K562 (cell line): Measurements from ENCODE around the gene SLC34A1. TPM values are rescaled to one million over a fixed set of nuclear protein-coding genes. Genes with fewer than 3 reads are reported as not detected.

Source experiments
- ARID1B ChIP-seq: fragments of 450-650 bp; IDR thresholded peaks from 2 replicates; pipeline ENCODE4 v1.6.1; 2016; ENCODE audit warnings: antibody characterized with exemption, mild to moderate bottlenecking, inconsistent platforms
- BACH1 ChIP-seq: fragments of 200-800 bp; sonication (Bioruptor generic); IDR thresholded peaks from 2 replicates; pipeline ENCODE4 v1.6.1; 2016; ENCODE audit warnings: missing genetic modification characterization, missing compliant biosample characterization
- CBX1 ChIP-seq: sonication (generic); IDR thresholded peaks from 2 replicates; pipeline ENCODE4 v1.6.1; 2016; ENCODE audit warnings: antibody characterized with exemption, low read depth, mild to moderate bottlenecking
- CEBPB ChIP-seq: fragments of 450-650 bp; IDR thresholded peaks from 2 replicates; pipeline ENCODE4 v1.6.1; 2016; ENCODE audit warnings: missing genetic modification characterization, missing compliant biosample characterization
- CHD1 ChIP-seq: fragments of 200-600 bp; sonication (generic); IDR thresholded peaks from one replicate; pipeline ENCODE4 v1.6.1; 2012; ENCODE audit warnings: mild to moderate bottlenecking, moderate library complexity, low read length, inconsistent platforms
- GTF2F1 ChIP-seq: IDR thresholded peaks from 2 replicates; pipeline ENCODE4 v1.6.1; 2011; ENCODE audit warnings: low read depth, low read length, improper control_type of control experiment
- ILF3 ChIP-seq: fragments of 450-650 bp; IDR thresholded peaks from 2 replicates; pipeline ENCODE4 v1.6.1; 2018; ENCODE audit warnings: antibody characterized with exemption, mild to moderate bottlenecking, moderate library complexity, borderline replicate concordance
- RCOR1 ChIP-seq, 2 experiments: IDR thresholded peaks; 2 replicates each; pipeline ENCODE4 v1.6.1; 2012; ENCODE audit warnings: low read depth in 2 of 2, low read length in 2 of 2, borderline replicate concordance in 1 of 2, improper control_type of control experiment in 1 of 2
- YY1 ChIP-seq, 3 experiments: IDR thresholded peaks; 2 replicates each; pipeline ENCODE4 v1.6.1; 2011; ENCODE audit warnings: low read length in 2 of 3, mild to moderate bottlenecking in 2 of 3, moderate library complexity in 2 of 3, borderline replicate concordance in 1 of 3, control low read depth in 1 of 3, low read depth in 1 of 3; ENCODE audit not compliant: insufficient read depth in 3 of 3, insufficient replicate concordance in 2 of 3, control insufficient read depth in 1 of 3, insufficient read length in 1 of 3; ENCODE audit errors: extremely low read depth in 1 of 3
- ZNF274 ChIP-seq: IDR thresholded peaks from 2 replicates; pipeline ENCODE4 v1.6.1; 2011; ENCODE audit warnings: low read depth, mild to moderate bottlenecking, low read length, moderate library complexity, borderline replicate concordance
- ZNF431 ChIP-seq: sonication (generic); formaldehyde crosslinking; IDR thresholded peaks from 2 replicates; pipeline ENCODE4 v1.8.0; 2022; ENCODE audit warnings: mild to moderate bottlenecking, missing genetic modification reagents
- ZNF444 ChIP-seq: fragments of 250-450 bp; sonication (Bioruptor Pico); IDR thresholded peaks from 2 replicates; pipeline ENCODE4 v1.4.0; 2020; ENCODE audit warnings: mild to moderate bottlenecking, moderate library complexity
- polyA plus RNA-seq, 8 experiments: library from polyadenylated mRNA; depleted of rRNA in 4 of 8; stranded (reverse) in 5 of 8; unstranded in 3 of 8; fragments of >200 nt; fragmentation: Nextera tagmentation in 2 of 8; fragmentation: Illumina TruSeq in 1 of 8; extraction: Ambion mirVana in 2 of 8; extraction: Trizol in 1 of 8; gene quantifications; 2 replicates each; pipeline versions ENCODE4 v1.2.1 to v1.2.3, GENCODE V29; 2011 to 2014; ENCODE audit warnings: inconsistent platforms in 1 of 8, missing spikeins in 1 of 8
- total RNA-seq, 7 experiments: library from RNA; depleted of rRNA in 6 of 7; stranded (reverse); fragments of >200 nt in 6 of 7; fragmentation: Illumina TruSeq in 2 of 7; extraction: Trizol in 2 of 7; gene quantifications; 2 replicates each; pipeline versions ENCODE4 v1.2.1 to v1.2.3, GENCODE V29; 2011 to 2021; ENCODE audit warnings: low replicate concordance in 1 of 7
- TF ChIP-seq, protein P1 (sequence below), 2 experiments: fragments of 150-350 bp in 1 of 2; IDR thresholded peaks; 2 replicates each; pipeline ENCODE4 v1.6.1; 2012 to 2016; ENCODE audit warnings: low read depth in 2 of 2, low read length in 2 of 2, mild to moderate bottlenecking in 1 of 2, moderate library complexity in 1 of 2
- TF ChIP-seq, protein P2 (sequence below), 2 experiments: fragments of 450-650 bp; IDR thresholded peaks; 2 replicates each; pipeline ENCODE4 v1.6.1; 2016; ENCODE audit warnings: mild to moderate bottlenecking in 2 of 2, borderline replicate concordance in 1 of 2, low read depth in 1 of 2, moderate library complexity in 1 of 2
- TF ChIP-seq, protein P3 (sequence below): conservative IDR thresholded peaks from 2 replicates; pipeline ENCODE4 v1.6.1; 2011; ENCODE audit warnings: low read depth, mild to moderate bottlenecking, low read length; ENCODE audit not compliant: control insufficient read depth

Gene SLC34A1
- total and polyA plus RNA-seq, 9 of the 15 experiments (the other 6 are each of a cell fraction or from before 2014, with no cell fraction given) = not detected

DNA sequence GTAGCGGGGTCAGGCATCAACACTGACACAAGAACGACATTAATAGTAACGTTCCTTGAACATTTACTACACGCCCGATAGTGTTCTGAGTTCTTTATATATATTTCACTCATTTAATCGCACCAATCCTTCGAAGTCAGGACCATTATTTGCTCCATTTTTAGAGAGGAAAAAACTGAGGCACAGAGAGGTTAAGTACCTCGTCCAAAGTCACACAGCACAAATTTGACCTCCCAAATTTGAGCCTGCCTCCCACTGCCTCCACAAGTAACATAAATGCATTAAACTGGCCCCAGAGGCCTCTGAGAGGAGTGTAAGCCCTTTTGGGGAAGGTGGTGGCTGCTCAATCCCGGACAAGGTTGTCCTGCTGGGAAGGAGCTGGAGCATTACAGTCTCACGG is 20.7 kb upstream of the SLC34A1 start (continued):
- TF ChIP-seq, protein P1, sequence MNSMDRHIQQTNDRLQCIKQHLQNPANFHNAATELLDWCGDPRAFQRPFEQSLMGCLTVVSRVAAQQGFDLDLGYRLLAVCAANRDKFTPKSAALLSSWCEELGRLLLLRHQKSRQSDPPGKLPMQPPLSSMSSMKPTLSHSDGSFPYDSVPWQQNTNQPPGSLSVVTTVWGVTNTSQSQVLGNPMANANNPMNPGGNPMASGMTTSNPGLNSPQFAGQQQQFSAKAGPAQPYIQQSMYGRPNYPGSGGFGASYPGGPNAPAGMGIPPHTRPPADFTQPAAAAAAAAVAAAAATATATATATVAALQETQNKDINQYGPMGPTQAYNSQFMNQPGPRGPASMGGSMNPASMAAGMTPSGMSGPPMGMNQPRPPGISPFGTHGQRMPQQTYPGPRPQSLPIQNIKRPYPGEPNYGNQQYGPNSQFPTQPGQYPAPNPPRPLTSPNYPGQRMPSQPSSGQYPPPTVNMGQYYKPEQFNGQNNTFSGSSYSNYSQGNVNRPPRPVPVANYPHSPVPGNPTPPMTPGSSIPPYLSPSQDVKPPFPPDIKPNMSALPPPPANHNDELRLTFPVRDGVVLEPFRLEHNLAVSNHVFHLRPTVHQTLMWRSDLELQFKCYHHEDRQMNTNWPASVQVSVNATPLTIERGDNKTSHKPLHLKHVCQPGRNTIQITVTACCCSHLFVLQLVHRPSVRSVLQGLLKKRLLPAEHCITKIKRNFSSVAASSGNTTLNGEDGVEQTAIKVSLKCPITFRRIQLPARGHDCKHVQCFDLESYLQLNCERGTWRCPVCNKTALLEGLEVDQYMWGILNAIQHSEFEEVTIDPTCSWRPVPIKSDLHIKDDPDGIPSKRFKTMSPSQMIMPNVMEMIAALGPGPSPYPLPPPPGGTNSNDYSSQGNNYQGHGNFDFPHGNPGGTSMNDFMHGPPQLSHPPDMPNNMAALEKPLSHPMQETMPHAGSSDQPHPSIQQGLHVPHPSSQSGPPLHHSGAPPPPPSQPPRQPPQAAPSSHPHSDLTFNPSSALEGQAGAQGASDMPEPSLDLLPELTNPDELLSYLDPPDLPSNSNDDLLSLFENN (IDR thresholded peaks at IDR 0.05; ENCODE audit: low read depth in 2 of 2, low read length in 2 of 2) = no peak
- no peak for TF ChIP-seq ZNF431 (CRISPR knock-in tag)
- TF ChIP-seq GTF2F1 = no peak
- no peak for TF ChIP-seq BACH1
- no peak for TF ChIP-seq ZNF274
- TF ChIP-seq CBX1 = peak; percentile 75
- no peak for TF ChIP-seq CHD1
- TF ChIP-seq ARID1B = no peak
- TF ChIP-seq RCOR1 (IDR thresholded peaks at IDR 0.05; ENCODE audit: borderline replicate concordance in 1 of 2, low read depth in 2 of 2, low read length in 2 of 2) = peak; percentile 13 to 92; a peak in 3 of 4 replicates
- TF ChIP-seq, protein P2, sequence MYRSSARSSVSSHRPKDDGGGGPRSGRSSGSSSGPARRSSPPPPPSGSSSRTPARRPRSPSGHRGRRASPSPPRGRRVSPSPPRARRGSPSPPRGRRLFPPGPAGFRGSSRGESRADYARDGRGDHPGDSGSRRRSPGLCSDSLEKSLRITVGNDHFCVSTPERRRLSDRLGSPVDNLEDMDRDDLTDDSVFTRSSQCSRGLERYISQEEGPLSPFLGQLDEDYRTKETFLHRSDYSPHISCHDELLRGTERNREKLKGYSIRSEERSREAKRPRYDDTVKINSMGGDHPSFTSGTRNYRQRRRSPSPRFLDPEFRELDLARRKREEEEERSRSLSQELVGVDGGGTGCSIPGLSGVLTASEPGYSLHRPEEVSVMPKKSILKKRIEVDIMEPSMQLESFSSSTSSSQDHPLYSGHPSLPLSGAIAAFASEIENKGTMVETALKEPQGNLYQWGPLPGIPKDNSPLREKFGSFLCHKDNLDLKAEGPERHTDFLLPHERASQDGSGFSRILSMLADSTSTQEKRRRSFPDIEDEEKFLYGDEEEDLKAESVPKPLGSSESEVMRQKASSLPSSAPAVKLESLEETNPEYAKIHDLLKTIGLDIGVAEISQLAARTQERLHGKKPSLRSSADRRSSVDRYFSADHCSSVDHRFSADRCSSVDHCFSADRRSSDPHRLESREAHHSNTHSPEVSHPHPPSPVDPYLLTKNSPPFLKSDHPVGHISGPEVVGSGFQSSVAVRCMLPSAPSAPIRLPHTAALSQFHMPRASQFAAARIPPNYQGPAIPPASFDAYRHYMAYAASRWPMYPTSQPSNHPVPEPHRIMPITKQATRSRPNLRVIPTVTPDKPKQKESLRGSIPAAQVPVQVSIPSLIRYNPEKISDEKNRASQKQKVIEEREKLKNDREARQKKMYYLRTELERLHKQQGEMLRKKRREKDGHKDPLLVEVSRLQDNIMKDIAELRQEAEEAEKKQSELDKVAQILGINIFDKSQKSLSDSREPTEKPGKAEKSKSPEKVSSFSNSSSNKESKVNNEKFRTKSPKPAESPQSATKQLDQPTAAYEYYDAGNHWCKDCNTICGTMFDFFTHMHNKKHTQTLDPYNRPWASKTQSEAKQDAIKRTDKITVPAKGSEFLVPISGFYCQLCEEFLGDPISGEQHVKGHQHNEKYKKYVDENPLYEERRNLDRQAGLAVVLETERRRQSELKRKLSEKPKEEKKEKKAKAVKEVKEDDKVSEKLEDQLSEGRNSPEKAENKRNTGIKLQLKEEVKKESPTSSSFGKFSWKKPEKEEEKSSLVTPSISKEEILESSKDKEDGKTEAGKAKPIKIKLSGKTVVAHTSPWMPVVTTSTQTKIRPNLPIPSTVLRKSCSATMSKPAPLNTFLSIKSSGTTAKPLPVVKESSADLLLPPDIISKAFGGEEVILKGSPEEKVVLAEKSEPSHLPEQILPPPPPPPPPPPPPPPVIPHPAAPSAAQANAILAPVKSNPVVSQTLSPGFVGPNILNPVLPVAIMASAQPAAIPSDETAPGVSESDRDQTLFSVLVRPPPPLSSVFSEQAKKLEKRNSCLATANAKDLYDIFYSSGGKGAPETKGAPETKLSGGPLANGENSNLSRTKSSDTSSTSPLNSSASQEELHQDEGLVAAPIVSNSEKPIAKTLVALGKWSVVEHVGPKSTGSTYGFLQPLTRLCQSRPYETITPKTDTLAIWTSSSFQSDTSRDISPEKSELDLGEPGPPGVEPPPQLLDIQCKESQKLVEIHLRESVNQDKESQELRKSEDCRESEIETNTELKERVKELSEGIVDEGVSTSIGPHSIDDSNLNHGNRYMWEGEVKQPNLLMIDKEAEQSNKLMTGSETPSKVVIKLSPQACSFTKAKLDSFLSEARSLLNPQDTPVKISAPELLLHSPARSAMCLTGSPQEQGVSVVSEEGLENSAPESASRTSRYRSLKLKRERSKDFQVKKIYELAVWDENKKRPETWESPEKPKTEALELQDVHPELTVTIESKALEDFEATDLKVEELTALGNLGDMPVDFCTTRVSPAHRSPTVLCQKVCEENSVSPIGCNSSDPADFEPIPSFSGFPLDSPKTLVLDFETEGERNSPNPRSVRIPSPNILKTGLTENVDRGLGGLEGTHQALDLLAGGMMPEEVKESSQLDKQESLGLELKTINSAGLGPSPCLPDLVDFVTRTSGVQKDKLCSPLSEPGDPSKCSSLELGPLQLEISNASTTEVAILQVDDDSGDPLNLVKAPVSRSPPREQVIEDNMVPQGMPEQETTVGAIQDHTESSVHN (IDR thresholded peaks at IDR 0.05; ENCODE audit: borderline replicate concordance in 1 of 2, low read depth in 1 of 2) = no peak
- TF ChIP-seq CEBPB (tag) = no peak
- TF ChIP-seq ZNF444 = no peak
- no peak for TF ChIP-seq YY1 (IDR thresholded peaks at IDR 0.05; ENCODE audit: borderline replicate concordance in 1 of 3, control insufficient read depth in 1 of 3, extremely low read depth in 1 of 3, insufficient read depth in 3 of 3, insufficient read length in 1 of 3, insufficient replicate concordance in 2 of 3, low read depth in 1 of 3, low read length in 2 of 3)
- TF ChIP-seq, protein P3, sequence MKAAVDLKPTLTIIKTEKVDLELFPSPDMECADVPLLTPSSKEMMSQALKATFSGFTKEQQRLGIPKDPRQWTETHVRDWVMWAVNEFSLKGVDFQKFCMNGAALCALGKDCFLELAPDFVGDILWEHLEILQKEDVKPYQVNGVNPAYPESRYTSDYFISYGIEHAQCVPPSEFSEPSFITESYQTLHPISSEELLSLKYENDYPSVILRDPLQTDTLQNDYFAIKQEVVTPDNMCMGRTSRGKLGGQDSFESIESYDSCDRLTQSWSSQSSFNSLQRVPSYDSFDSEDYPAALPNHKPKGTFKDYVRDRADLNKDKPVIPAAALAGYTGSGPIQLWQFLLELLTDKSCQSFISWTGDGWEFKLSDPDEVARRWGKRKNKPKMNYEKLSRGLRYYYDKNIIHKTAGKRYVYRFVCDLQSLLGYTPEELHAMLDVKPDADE = no peak
- TF ChIP-seq ILF3 = no peak
